Suprapubic skin (tissue), 4 donors: ENCODE data around the gene PTP4A2. TPM values are rescaled to one million over a fixed set of nuclear protein-coding genes. Genes with fewer than 3 reads are reported as not detected.
"Not testable (repeated sequence)": the region's sequence is repeated elsewhere in the genome, so short reads cannot be mapped to it uniquely, and the experiment has no call there.

Experiments
- DNase-seq, 2 donors: peaks; one replicate each; pipeline ENCODE4 v3.0.0-alpha.2; 2019; ENCODE audit warnings: low spot score in 2 of 2
- H3K27ac ChIP-seq: fragments of 200-600 bp; sonication (generic); one replicate; pipeline ENCODE4 v1.5.1; 2019
- H3K27me3 ChIP-seq: fragments of 200-600 bp; sonication (generic); one replicate; pipeline ENCODE4 v1.5.1; 2019
- H3K36me3 ChIP-seq: fragments of 200-600 bp; sonication (generic); one replicate; pipeline ENCODE4 v1.5.1; 2019
- H3K4me1 ChIP-seq: fragments of 200-600 bp; sonication (generic); one replicate; pipeline ENCODE4 v1.5.1; 2019
- H3K4me3 ChIP-seq: fragments of 200-600 bp; sonication (generic); one replicate; pipeline ENCODE4 v1.5.1; 2019; ENCODE audit warnings: mild to moderate bottlenecking
- H3K9me3 ChIP-seq: fragments of 200-600 bp; sonication (generic); one replicate; pipeline ENCODE4 v1.5.1; 2019
- EP300 ChIP-seq: sonication (generic); formaldehyde crosslinking; IDR thresholded peaks from one replicate; pipeline ENCODE4 v1.6.1; 2017; ENCODE audit warnings: antibody characterized with exemption
- POLR2A ChIP-seq, 2 donors: fragments of 450-650 bp; IDR thresholded peaks; one replicate each; pipeline ENCODE4 v1.6.1; 2017; ENCODE audit warnings: antibody characterized with exemption in 2 of 2, mild to moderate bottlenecking in 2 of 2, moderate library complexity in 2 of 2
- POLR2AphosphoS5 ChIP-seq, 3 donors: sonication (generic); formaldehyde crosslinking; IDR thresholded peaks; one replicate each; pipeline ENCODE4 v1.6.1; 2017; ENCODE audit warnings: antibody characterized with exemption in 3 of 3
- WGBS: methylation state at CpG from one replicate; pipeline ENCODE4 v1.1.5; 2018; 5-methylcytosine and 5-hydroxymethylcytosine counted together
- total RNA-seq, 4 donors: library from RNA; depleted of rRNA; stranded (reverse); fragments of >200 nt; gene quantifications; one replicate each; pipeline ENCODE4 v1.1.0, GENCODE V29; 2016
- TF ChIP-seq, protein P1 (sequence below), 2 donors: fragments of 200-600 bp in 1 of 2; fragments of 450-650 bp in 1 of 2; sonication (generic) in 1 of 2; IDR thresholded peaks; one replicate each; pipeline ENCODE4 v1.5.1; 2016 to 2019; ENCODE audit warnings: antibody characterized with exemption in 2 of 2, mild to moderate bottlenecking in 1 of 2, moderate library complexity in 1 of 2

Gene PTP4A2
- total RNA-seq, 4 donors from 2014 or later, result 97.2 to 147 (median 121) TPM

DNA sequence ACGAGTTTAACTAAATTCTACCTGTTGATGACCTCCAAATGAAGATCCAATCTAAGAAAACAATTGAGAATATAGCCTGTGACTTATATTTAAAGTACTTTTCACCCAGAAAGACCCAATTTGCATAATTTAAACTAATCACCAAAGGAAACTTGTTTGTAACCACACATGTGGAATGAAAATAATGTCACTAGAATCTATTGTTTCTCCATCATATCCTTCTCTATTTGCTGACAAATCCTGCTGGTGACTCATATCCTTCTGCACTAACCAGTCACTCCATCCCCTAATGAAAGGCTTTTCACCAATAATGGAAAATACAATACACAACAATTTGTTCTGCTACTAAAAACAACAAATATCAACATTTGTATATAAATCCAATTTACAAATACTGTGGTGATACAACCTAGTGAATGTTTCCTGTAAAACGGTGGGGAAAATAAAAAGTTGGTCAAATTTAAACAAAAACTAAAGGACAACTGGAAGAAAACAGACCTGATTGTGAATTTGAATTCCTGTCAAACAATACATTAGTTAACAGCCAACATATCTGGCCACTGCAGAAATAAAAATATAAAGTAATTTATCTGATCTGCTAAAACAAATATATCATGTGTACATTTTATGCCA, 6.5 kb downstream of the PTP4A2 start:
- Histone ChIP-seq H3K27ac (peak overlapping the region; percentile 20), H3K9me3 (no peaks in the 10 kb centered on the region), H3K27me3 (no peaks in the 10 kb centered on the region), H3K36me3 (no peaks in the 10 kb centered on the region), H3K4me1 (peaks cover 83% of the 10 kb centered on the region), H3K4me3 (no peak overlapping the region)
- 17% methylated on average over 2 of the region's 2 CpGs for WGBS
- DNase-seq, result no peak
- TF ChIP-seq, protein P1, sequence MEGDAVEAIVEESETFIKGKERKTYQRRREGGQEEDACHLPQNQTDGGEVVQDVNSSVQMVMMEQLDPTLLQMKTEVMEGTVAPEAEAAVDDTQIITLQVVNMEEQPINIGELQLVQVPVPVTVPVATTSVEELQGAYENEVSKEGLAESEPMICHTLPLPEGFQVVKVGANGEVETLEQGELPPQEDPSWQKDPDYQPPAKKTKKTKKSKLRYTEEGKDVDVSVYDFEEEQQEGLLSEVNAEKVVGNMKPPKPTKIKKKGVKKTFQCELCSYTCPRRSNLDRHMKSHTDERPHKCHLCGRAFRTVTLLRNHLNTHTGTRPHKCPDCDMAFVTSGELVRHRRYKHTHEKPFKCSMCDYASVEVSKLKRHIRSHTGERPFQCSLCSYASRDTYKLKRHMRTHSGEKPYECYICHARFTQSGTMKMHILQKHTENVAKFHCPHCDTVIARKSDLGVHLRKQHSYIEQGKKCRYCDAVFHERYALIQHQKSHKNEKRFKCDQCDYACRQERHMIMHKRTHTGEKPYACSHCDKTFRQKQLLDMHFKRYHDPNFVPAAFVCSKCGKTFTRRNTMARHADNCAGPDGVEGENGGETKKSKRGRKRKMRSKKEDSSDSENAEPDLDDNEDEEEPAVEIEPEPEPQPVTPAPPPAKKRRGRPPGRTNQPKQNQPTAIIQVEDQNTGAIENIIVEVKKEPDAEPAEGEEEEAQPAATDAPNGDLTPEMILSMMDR (IDR thresholded peaks at IDR 0.05), result no peak
- TF ChIP-seq EP300, result no peak
- no peak for TF ChIP-seq POLR2A (IDR thresholded peaks at IDR 0.05)
- TF ChIP-seq POLR2AphosphoS5 (IDR thresholded peaks at IDR 0.05), result no peak

DNA sequence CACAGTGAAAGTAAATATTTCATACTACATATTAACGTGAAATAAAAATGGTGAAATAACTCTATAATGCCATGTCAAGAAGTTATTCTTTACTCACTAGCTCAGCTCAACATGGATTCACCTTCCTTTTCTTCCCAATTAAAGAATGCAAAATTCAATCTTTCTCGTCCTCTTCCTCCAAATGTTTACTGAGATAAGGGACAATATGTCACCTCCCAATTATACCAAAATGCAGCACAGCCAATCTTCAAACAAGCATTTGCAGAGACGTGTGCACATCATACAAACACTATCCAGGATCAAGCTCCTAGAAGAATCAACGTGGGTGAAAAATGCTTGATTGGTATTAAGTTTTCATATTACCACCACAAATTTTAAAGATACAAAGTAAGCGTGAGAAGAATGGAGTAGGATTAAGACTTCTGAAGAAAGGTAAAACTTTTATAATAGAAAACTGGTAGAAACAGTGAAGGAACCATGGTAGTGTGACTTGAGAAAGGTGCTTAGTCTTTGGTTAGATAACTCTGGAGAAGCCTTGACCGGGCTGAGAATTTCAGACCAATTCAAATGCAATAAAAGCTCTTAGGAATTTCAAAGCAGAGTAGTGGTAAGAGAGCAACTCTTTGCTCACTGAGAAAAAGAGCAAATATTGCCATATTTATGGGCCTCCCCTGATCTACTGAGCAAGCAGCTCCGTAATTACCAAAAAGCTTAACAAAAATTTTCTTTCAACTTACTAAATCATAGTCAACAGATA, 7.2 kb downstream of the PTP4A2 start:
- no peaks in the 10 kb centered on the region for H3K36me3 ChIP-seq
- H3K4me1 ChIP-seq, result peaks cover 83% of the 10 kb centered on the region
- WGBS, result 71% methylated on average over 7 of the region's 7 CpGs
- TF ChIP-seq EP300, result no peak
- no peak for TF ChIP-seq POLR2AphosphoS5 (IDR thresholded peaks at IDR 0.05)
- TF ChIP-seq POLR2A (IDR thresholded peaks at IDR 0.05), result no peak
- TF ChIP-seq, protein P1 (IDR thresholded peaks at IDR 0.05), result no peak
- H3K9me3 ChIP-seq, result no peaks in the 10 kb centered on the region
- H3K4me3 ChIP-seq, result no peak overlapping the region
- peak overlapping the region; percentile 16 for H3K27ac ChIP-seq
- no peaks in the 10 kb centered on the region for H3K27me3 ChIP-seq
- no peak for DNase-seq

DNA sequence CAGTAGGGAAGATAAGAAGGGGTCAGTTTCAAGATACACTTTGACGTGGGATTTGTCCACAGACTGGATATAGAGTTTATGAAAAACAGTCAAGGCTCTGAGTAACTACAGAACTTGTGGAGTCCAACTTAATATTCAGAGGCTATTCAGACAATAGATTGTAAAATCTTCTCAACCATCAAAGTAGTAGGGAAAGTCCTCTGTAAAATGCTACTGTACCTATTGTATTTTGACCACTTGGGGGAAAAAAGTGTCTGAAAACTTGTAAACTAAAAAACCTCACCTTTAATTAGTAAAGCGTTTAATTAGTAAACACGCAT, 10.5 kb downstream of the PTP4A2 start:
- TF ChIP-seq POLR2AphosphoS5 (IDR thresholded peaks at IDR 0.05) (no peak), POLR2A (IDR thresholded peaks at IDR 0.05) (no peak), EP300 (no peak)
- TF ChIP-seq, protein P1 (IDR thresholded peaks at IDR 0.05), result no peak
- DNase-seq, result no peak
- WGBS, result 59% methylated on average over 3 of the region's 3 CpGs
- Histone ChIP-seq H3K27ac (no peak overlapping the region), H3K27me3 (no peaks in the 10 kb centered on the region), H3K36me3 (no peaks in the 10 kb centered on the region), H3K4me3 (no peak overlapping the region), H3K9me3 (no peaks in the 10 kb centered on the region), H3K4me1 (peaks cover 78% of the 10 kb centered on the region)

DNA sequence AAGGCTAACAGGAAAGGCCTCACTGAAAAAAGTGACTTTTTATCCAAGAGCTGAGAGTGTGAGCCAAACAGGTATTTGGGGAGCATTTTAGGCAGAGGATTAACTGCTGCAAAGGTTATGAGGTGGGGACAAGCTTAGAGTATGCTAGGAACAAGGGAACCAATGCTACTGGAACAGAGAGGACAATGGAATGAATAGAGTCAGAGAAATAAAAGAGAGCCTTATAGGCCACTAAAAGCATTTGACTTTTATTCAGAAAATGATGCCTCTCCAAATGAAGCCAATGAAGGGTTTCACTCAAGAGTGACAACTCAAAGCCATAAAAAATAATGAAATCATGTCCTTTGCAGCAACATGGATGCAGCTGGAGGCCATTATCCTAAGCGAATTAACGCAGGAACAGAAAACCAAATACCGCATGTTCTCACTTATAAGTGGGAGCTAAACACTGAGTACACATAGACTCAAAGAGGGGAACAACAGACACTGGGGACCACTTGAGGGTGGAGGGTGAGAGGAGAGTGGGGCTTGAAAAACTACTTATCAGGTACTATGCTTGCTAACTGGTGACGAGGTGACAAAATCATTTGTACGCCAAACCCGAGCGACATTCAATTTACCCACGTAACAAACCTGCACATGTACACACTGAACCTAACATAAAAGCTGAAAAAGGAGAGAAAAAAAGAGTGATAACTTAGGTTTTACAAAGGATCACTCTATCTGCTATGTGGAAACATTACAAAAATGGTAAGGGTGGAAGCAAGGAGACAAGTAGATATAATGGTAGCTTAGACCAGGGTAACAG, 11.1 kb downstream of the PTP4A2 start:
- no peak for TF ChIP-seq EP300
- no peak for TF ChIP-seq POLR2A (IDR thresholded peaks at IDR 0.05)
- TF ChIP-seq, protein P1 (IDR thresholded peaks at IDR 0.05), result no peak
- no peak for TF ChIP-seq POLR2AphosphoS5 (IDR thresholded peaks at IDR 0.05)
- no peak overlapping the region for H3K4me3 ChIP-seq
- H3K4me1 ChIP-seq, result peaks cover 78% of the 10 kb centered on the region
- H3K27ac ChIP-seq, result no peak overlapping the region
- DNase-seq, result no peak
- WGBS, result 88% methylated on average over 8 of the region's 8 CpGs
- no peaks in the 10 kb centered on the region for H3K9me3 ChIP-seq
- no peaks in the 10 kb centered on the region for H3K27me3 ChIP-seq
- H3K36me3 ChIP-seq, result no peaks in the 10 kb centered on the region

DNA sequence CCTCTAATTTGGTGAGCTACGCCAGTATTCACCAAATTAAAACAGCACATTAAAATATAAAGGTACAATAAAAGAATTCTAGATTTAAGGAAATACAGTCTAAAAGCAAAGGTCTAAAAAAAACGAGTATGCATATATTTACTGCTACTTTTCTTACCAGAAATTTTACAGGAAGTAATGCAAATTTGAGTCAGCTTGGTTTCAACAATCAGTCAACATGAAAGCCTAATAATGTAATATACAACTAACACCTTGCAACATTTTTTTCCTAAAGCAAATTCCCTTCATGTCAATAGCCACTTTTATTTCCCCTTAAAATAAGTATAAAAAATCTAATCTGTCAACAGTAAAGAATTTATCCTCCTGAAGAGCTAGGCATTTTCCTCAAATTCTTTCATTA, 11.9 kb downstream of the PTP4A2 start:
- H3K36me3 ChIP-seq, result no peaks in the 10 kb centered on the region
- WGBS, result 69% methylated on average over 2 of the region's 2 CpGs
- peaks cover 78% of the 10 kb centered on the region for H3K4me1 ChIP-seq
- no peak overlapping the region for H3K4me3 ChIP-seq
- H3K27me3 ChIP-seq, result no peaks in the 10 kb centered on the region
- no peak for TF ChIP-seq POLR2AphosphoS5 (IDR thresholded peaks at IDR 0.05)
- TF ChIP-seq, protein P1 (IDR thresholded peaks at IDR 0.05), result no peak
- no peak for TF ChIP-seq EP300
- TF ChIP-seq POLR2A (IDR thresholded peaks at IDR 0.05), result no peak
- DNase-seq, result no peak
- H3K9me3 ChIP-seq, result no peaks in the 10 kb centered on the region
- H3K27ac ChIP-seq, result no peak overlapping the region

DNA sequence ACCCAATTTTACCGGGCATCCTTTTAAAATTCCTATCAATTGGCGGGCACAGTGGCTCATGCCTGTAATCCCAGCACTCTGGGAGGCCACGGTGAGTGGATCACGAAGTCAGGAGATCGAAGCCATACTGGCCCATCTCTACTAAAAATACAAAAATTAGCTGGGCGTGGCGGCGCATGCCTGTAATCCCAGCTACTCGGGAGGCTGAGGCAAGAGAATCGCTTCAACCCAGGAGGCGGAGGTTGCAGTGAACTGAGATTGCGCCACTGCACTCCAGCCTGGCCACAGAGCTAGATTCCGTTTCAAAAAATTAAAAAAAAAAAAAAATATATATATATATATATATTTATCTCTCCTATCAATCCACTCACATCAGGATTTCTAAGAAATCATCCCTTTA, 12.3 kb downstream of the PTP4A2 start:
- 87% methylated on average over 13 of the region's 13 CpGs for WGBS
- H3K4me1 ChIP-seq, result peaks cover 78% of the 10 kb centered on the region

More for the DNA sequence above, 12.3 kb downstream of the PTP4A2 start:
- not testable (repeated sequence) for H3K9me3 ChIP-seq, H3K27ac ChIP-seq, DNase-seq, H3K36me3 ChIP-seq, H3K27me3 ChIP-seq, H3K4me3 ChIP-seq
